H1 (cell line): ENCODE measurements around the gene CSNK2A3. TPM values are rescaled to one million over a fixed set of nuclear protein-coding genes. Genes with fewer than 3 reads are reported as not detected.

Experiments used
- CTCF ChIA-PET: fragments of 300-600 bp; sonication (Branson Sonifier 250); formaldehyde crosslinking; loops from one replicate; lab custom pipeline; 2021; ENCODE audit not compliant: partially characterized antibody; lab: Charles Lee
- POLR2A ChIA-PET: fragments of 300-600 bp; sonication (Branson Sonifier 250); formaldehyde crosslinking; loops from one replicate; lab custom pipeline; 2021; ENCODE audit warnings: inconsistent platforms; ENCODE audit not compliant: partially characterized antibody; lab: Charles Lee
- DNase-seq, 2 experiments: peaks; one replicate each; pipeline versions ENCODE4 v3.0.0 to v3.0.0-alpha.2; 2010 to 2022; ENCODE audit warnings: low spot score in 2 of 2, low read depth in 1 of 2, mixed read lengths in 1 of 2
- FAIRE-seq: peaks from 2 replicates; lab custom pipeline; 2011; peaks lifted over from hg19 to GRCh38; lab: Jason Lieb, UNC
- H2AFZ ChIP-seq: 2 replicates; pipeline ENCODE4 v1.8.1; 2012; ENCODE audit warnings: low read length, inconsistent platforms
- H2AK5ac ChIP-seq: 2 replicates; pipeline ENCODE4 v1.6.1; 2013; ENCODE audit warnings: low read depth, low read length
- H2BK120ac ChIP-seq: replicated peaks from 2 replicates; pipeline ENCODE3; 2013; ENCODE audit warnings: low read depth, low read length, inconsistent platforms
- H2BK12ac ChIP-seq: 2 replicates; pipeline ENCODE4 v1.6.1; 2013; ENCODE audit warnings: low read depth, low read length
- H2BK15ac ChIP-seq: 2 replicates; pipeline ENCODE4 v1.6.1; 2013; ENCODE audit warnings: low read length
- H2BK20ac ChIP-seq: 2 replicates; pipeline ENCODE4 v1.6.1; 2013; ENCODE audit warnings: low read length
- H2BK5ac ChIP-seq: 2 replicates; pipeline ENCODE4 v1.6.1; 2013; ENCODE audit warnings: low read depth, low read length
- H3K14ac ChIP-seq: 2 replicates; pipeline ENCODE4 v1.6.1; 2013; ENCODE audit warnings: inconsistent platforms; ENCODE audit not compliant: insufficient read length
- H3K18ac ChIP-seq: 2 replicates; pipeline ENCODE4 v1.6.1; 2013; ENCODE audit warnings: low read length; ENCODE audit errors: extremely low read depth
- H3K23ac ChIP-seq: 2 replicates; pipeline ENCODE4 v1.6.1; 2013; ENCODE audit warnings: inconsistent platforms; ENCODE audit not compliant: insufficient read length
- H3K23me2 ChIP-seq: 2 replicates; pipeline ENCODE4 v1.6.1; 2013; ENCODE audit warnings: low read depth, low read length
- H3K27ac ChIP-seq: 2 replicates; pipeline ENCODE4 v1.6.1; 2011; ENCODE audit warnings: low read depth, low read length, inconsistent platforms
- H3K27me3 ChIP-seq, 4 experiments: replicated peaks in 1 of 4; 1 replicate in 1 of 4; 2 replicates in 3 of 4; pipeline versions ENCODE4 v1.6.1 to v1.8.1; 2011 to 2013; ENCODE audit warnings: low read length in 3 of 4, mild to moderate bottlenecking in 3 of 4, inconsistent platforms in 2 of 4, mixed read lengths in 2 of 4, moderate library complexity in 1 of 4; ENCODE audit not compliant: control insufficient read depth in 3 of 4, insufficient read depth in 3 of 4; ENCODE audit errors: extremely low read depth in 1 of 4
- H3K36me3 ChIP-seq, 4 experiments: 2 replicates each; pipeline versions ENCODE4 v1.6.1 to v1.8.1; 2011 to 2013; ENCODE audit warnings: mild to moderate bottlenecking in 4 of 4, low read length in 3 of 4, moderate library complexity in 2 of 4, control low read depth in 1 of 4, inconsistent platforms in 1 of 4; ENCODE audit not compliant: insufficient read depth in 4 of 4, control insufficient read depth in 2 of 4
- H3K4ac ChIP-seq: replicated peaks from 2 replicates; pipeline ENCODE3; 2013; ENCODE audit warnings: low read length, low read depth, mixed read lengths, inconsistent platforms; ENCODE audit not compliant: insufficient read length
- H3K4me1 ChIP-seq, 4 experiments: replicated peaks in 1 of 4; 1 replicate in 1 of 4; 2 replicates in 3 of 4; pipeline versions ENCODE4 v1.6.1 to v1.8.1; 2011 to 2013; ENCODE audit warnings: low read length in 3 of 4, inconsistent platforms in 2 of 4, mixed read lengths in 1 of 4; ENCODE audit not compliant: insufficient read depth in 4 of 4, control insufficient read depth in 3 of 4
- H3K4me2 ChIP-seq, 2 experiments: 2 replicates each; pipeline versions ENCODE4 v1.6.1 to v1.8.1; 2011 to 2013; ENCODE audit warnings: low read depth in 2 of 2, low read length in 2 of 2, control low read depth in 1 of 2, inconsistent platforms in 1 of 2, mild to moderate bottlenecking in 1 of 2; ENCODE audit not compliant: insufficient read depth in 1 of 2
- H3K4me3 ChIP-seq, 4 experiments: fragments of 200-600, 300-600 bp in 1 of 4; sonication (generic), shearing (Covaris generic), sonication (Bioruptor Twin) in 1 of 4; 2 replicates each; pipeline versions ENCODE4 v1.5.1 to v1.8.1; 2011 to 2016; ENCODE audit warnings: low read length in 4 of 4, low read depth in 3 of 4, control low read depth in 2 of 4, inconsistent platforms in 2 of 4, mild to moderate bottlenecking in 2 of 4, mixed read lengths in 1 of 4, moderate library complexity in 1 of 4; ENCODE audit not compliant: insufficient read depth in 2 of 4; ENCODE audit errors: extremely low read depth in 1 of 4
- H3K56ac ChIP-seq: replicated peaks from 2 replicates; pipeline ENCODE3; 2013; ENCODE audit warnings: low read depth, mild to moderate bottlenecking, mixed read lengths, low read length, inconsistent platforms; ENCODE audit not compliant: insufficient read length
- H3K79me1 ChIP-seq: 2 replicates; pipeline ENCODE4 v1.6.1; 2013; ENCODE audit warnings: low read depth, low read length, control low read depth
- H3K79me2 ChIP-seq, 2 experiments: 2 replicates each; pipeline versions ENCODE4 v1.6.1 to v1.8.1; 2012 to 2013; ENCODE audit warnings: low read length in 2 of 2, mild to moderate bottlenecking in 2 of 2, inconsistent platforms in 1 of 2; ENCODE audit not compliant: insufficient read depth in 2 of 2, control insufficient read depth in 1 of 2
- H3K9ac ChIP-seq, 4 experiments: replicated peaks in 1 of 4; 1 replicate in 1 of 4; 2 replicates in 3 of 4; pipeline versions ENCODE4 v1.6.1 to v1.8.1; 2011 to 2013; ENCODE audit warnings: low read depth in 3 of 4, low read length in 3 of 4, control low read depth in 2 of 4, mild to moderate bottlenecking in 2 of 4, moderate library complexity in 2 of 4, inconsistent platforms in 1 of 4; ENCODE audit errors: extremely low read depth in 1 of 4
- H3K9me3 ChIP-seq, 2 experiments: 2 replicates each; pipeline versions ENCODE4 v1.6.1 to v1.8.1; 2012 to 2013; ENCODE audit warnings: mild to moderate bottlenecking in 2 of 2, moderate library complexity in 2 of 2, control low read depth in 1 of 2, inconsistent platforms in 1 of 2, low read depth in 1 of 2, low read length in 1 of 2, mixed read lengths in 1 of 2; ENCODE audit not compliant: insufficient read depth in 2 of 2
- H4K20me1 ChIP-seq, 2 experiments: replicated peaks in 1 of 2; 2 replicates each; pipeline versions ENCODE3 to v1.8.1; 2011 to 2013; ENCODE audit warnings: inconsistent platforms in 2 of 2, low read length in 2 of 2, mild to moderate bottlenecking in 1 of 2; ENCODE audit not compliant: insufficient read depth in 2 of 2, control insufficient read depth in 1 of 2
- H4K5ac ChIP-seq: 2 replicates; pipeline ENCODE4 v1.6.1; 2013; ENCODE audit warnings: low read length, low read depth, mixed read lengths, inconsistent platforms; ENCODE audit not compliant: insufficient read length
- H4K8ac ChIP-seq: 2 replicates; pipeline ENCODE4 v1.8.0; 2013; ENCODE audit warnings: mild to moderate bottlenecking, moderate library complexity, low read length, inconsistent platforms; ENCODE audit not compliant: insufficient read depth; ENCODE audit errors: extremely low read depth
- H4K91ac ChIP-seq: replicated peaks from 2 replicates; pipeline ENCODE3; 2013; ENCODE audit warnings: low read length, mixed read lengths, inconsistent platforms; ENCODE audit not compliant: insufficient read length
- ASH2L ChIP-seq: fragments of 200-600, 300-600 bp; sonication (generic); IDR thresholded peaks from one replicate; pipeline ENCODE4 v1.7.1; 2017; ENCODE audit warnings: low read length
- CBX5 ChIP-seq: fragments of 300-800, 300-1000 bp; sonication (generic); IDR thresholded peaks from 2 replicates; pipeline ENCODE4 v1.7.1; 2016; ENCODE audit warnings: antibody characterized with exemption, low read length, low read depth
- HDAC2 ChIP-seq, 2 experiments: fragments of 300-600 bp in 1 of 2; sonication (generic) in 1 of 2; IDR thresholded peaks; 2 replicates each; pipeline ENCODE4 v1.6.1; 2011 to 2012; ENCODE audit warnings: low read depth in 2 of 2, low read length in 2 of 2, mild to moderate bottlenecking in 2 of 2, moderate library complexity in 2 of 2, borderline replicate concordance in 1 of 2, inconsistent platforms in 1 of 2
- TAF7 ChIP-seq: optimal IDR thresholded peaks from 2 replicates; pipeline ENCODE3; 2011; ENCODE audit warnings: low read depth, mild to moderate bottlenecking, inconsistent platforms, low read length, moderate library complexity, borderline replicate concordance
- WGBS, 2 experiments: shearing (Covaris generic) in 1 of 2; methylation state at CpG; one replicate each; pipeline versions ENCODE4 v1.1.6 to v1.1.7; 2013 to 2015; ENCODE audit warnings: low lambda C conversion rate in 2 of 2, mixed read lengths in 2 of 2, inconsistent platforms in 1 of 2, low coverage in 1 of 2, missing lambda C conversion rate in 1 of 2; ENCODE audit not compliant: insufficient replicate concordance in 2 of 2, insufficient coverage in 1 of 2, insufficient read length in 1 of 2; ENCODE audit errors: extremely low coverage in 1 of 2, missing lambda C conversion rate in 1 of 2; 5-methylcytosine and 5-hydroxymethylcytosine counted together
- polyA plus RNA-seq, 7 experiments: library from polyadenylated mRNA; depleted of rRNA in 3 of 7; stranded (reverse) in 5 of 7; unstranded in 2 of 7; fragments of >200 nt in 5 of 7; fragments of 200-250 nt in 2 of 7; gene quantifications; 1 replicate in 5 of 7; 2 replicates in 1 of 7; 4 replicates in 1 of 7; pipeline versions ENCODE4 v1.2.1 to v1.2.3, GENCODE V29; 2011 to 2013; ENCODE audit warnings: missing spikeins in 2 of 7, mixed read lengths in 2 of 7
- total RNA-seq: library from RNA; stranded (reverse); fragmentation: NEBNext Ultra II Directional; extraction: Animal tissue kit (Norgen Biotek cat#: 25700); gene quantifications from 2 replicates; pipeline ENCODE4 v1.2.1, GENCODE V29; 2021

Gene CSNK2A3
- total and polyA plus RNA-seq, 2 of the 8 experiments (the other 6 are each of a cell fraction or from before 2014, with no cell fraction given), result 0.69 to 1.0 TPM

DNA sequence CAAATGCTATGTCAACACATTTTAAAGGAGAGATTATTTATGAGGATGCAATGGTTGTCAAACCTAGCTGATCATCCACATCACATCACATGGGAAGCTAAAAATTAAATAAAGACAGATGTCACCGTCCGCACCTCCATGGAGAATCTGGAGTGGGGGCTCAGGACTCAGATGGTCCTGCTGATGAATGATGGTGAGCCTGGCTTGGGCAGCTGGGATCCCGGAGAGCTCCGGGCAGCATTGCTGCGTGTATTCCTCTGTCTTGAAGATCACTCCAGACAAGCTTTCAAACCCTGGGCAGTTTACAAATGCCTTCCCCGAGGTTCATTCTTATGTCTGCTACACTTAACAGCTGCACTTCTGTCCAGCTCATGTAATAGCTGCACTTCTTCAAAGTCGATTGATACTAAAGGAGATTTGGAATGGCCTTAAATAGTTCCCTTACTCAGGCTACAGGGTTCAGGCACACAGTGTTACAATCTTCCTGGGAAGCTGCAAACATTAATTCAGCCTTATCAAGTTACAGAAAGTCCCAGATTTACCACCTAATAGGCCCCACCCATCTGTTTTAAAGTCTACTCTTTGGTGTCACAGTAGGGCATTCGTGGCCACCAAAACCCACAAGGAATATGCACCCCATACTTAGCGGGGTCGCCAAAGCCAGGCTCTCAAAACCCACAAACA lies 34.7 kb upstream of the CSNK2A3 start:
- Histone ChIP-seq H3K23ac (no peak overlapping the region), H2BK15ac (no peak overlapping the region), H2BK20ac (no peak overlapping the region), H3K9me3 (no peaks in the 10 kb centered on the region), H3K4me1 (peaks cover 0 to 5% (median 3%) of the 10 kb centered on the region in 4 experiments; a peak in 4 of 7 replicates), H3K27me3 (0 out of 7 replicates have a peak, but pooled peaks cover 0 to 2% (median 0%) of the 10 kb centered on the region in 4 experiments), H2AK5ac (no peak overlapping the region), H3K18ac (no peak overlapping the region)
- FAIRE-seq, result no peak
- TF ChIP-seq ASH2L, result no peak
- no peak for TF ChIP-seq HDAC2 (IDR thresholded peaks at IDR 0.05; ENCODE audit: borderline replicate concordance in 1 of 2, low read depth in 2 of 2, low read length in 2 of 2)
- TF ChIP-seq CBX5, result no peak
- TF ChIP-seq TAF7, result no peak
- TF ChIP-seq, all 59 proteins: peak for 0
- no peak overlapping the region for H3K27ac ChIP-seq
- H2AFZ ChIP-seq, result no peak overlapping the region
- H3K14ac ChIP-seq, result no peak overlapping the region
- no peak overlapping the region for H3K56ac ChIP-seq
- H3K23me2 ChIP-seq, result no peaks in the 10 kb centered on the region
- no peak overlapping the region for H3K4ac ChIP-seq
- DNase-seq, result no peak
- H4K5ac ChIP-seq, result no peak overlapping the region
- H3K9ac ChIP-seq, result no peak overlapping the region
- no peaks in the 10 kb centered on the region for H3K36me3 ChIP-seq
- H2BK120ac ChIP-seq, result no peak overlapping the region
- H3K4me3 ChIP-seq, result no peak overlapping the region
- no peaks in the 10 kb centered on the region for H3K79me1 ChIP-seq
- no peaks in the 10 kb centered on the region for H3K79me2 ChIP-seq
- no peak overlapping the region for H2BK5ac ChIP-seq
- WGBS, 2 experiments, result 90% methylated on average over 10 of the region's 10 CpGs; no CpG with 5 or more reads in 1 of the 2 experiments
- POLR2A ChIA-PET, result no interaction called here
- no peak overlapping the region for H2BK12ac ChIP-seq
- peaks cover 0 to 2% of the 10 kb centered on the region in 2 experiments for H4K20me1 ChIP-seq
- no peak overlapping the region for H4K8ac ChIP-seq
- no peak overlapping the region for H4K91ac ChIP-seq
- no peak overlapping the region for H3K4me2 ChIP-seq
- CTCF ChIA-PET, result interaction anchor here (0.5 to 3.2 kb wide), 4 partner anchors 13 to 144 kb away, joined by 3 to 22 read pairs (median 3); no protein-coding TSS in a partner anchor
